ENCODE results near the gene PLEKHG5. TPM values are rescaled to one million over a fixed set of nuclear protein-coding genes. Genes with fewer than 3 reads are reported as not detected.

The PLEKHG5 gene
- total RNA-seq, 1 donor from 2014 or later = 42.9 TPM

- DNase-seq (ENCODE audit: low read depth) (no peak), FAIRE-seq (no peak)
- no peak overlapping the region for H3K4me3 ChIP-seq (ENCODE audit: low read depth, low read length)
- peaks cover 2% of the 10 kb centered on the region for H3K27me3 ChIP-seq (ENCODE audit: control insufficient read depth, insufficient read depth, low read length)
- no peak for TF ChIP-seq CTCF (IDR thresholded peaks at IDR 0.05; ENCODE audit: insufficient read depth, low read length, severe bottlenecking)
- no peaks in the 10 kb centered on the region for H3K36me3 ChIP-seq (ENCODE audit: control insufficient read depth, insufficient read depth, low read length)
These were observed 17.9 kb upstream of the PLEKHG5 start for GRCh38 chr1:6509220-6509918.

GRCh38 chr1:6508816-6509189 is 17.3 kb upstream of the PLEKHG5 start:
- TF ChIP-seq CTCF (IDR thresholded peaks at IDR 0.05; ENCODE audit: insufficient read depth, low read length, severe bottlenecking) = no peak
- no peak overlapping the region for H3K4me3 ChIP-seq (ENCODE audit: low read depth, low read length)
- no peak for FAIRE-seq
- no peak for DNase-seq (ENCODE audit: low read depth)
- H3K27me3 ChIP-seq (ENCODE audit: control insufficient read depth, insufficient read depth, low read length) = peaks cover 2% of the 10 kb centered on the region
- no peaks in the 10 kb centered on the region for H3K36me3 ChIP-seq (ENCODE audit: control insufficient read depth, insufficient read depth, low read length)

- no peak for TF ChIP-seq CTCF (IDR thresholded peaks at IDR 0.05; ENCODE audit: insufficient read depth, low read length, severe bottlenecking)
- Histone ChIP-seq H3K4me3 (ENCODE audit: low read depth, low read length) (no peak overlapping the region), H3K36me3 (ENCODE audit: control insufficient read depth, insufficient read depth, low read length) (no peaks in the 10 kb centered on the region), H3K27me3 (ENCODE audit: control insufficient read depth, insufficient read depth, low read length) (peaks cover 2% of the 10 kb centered on the region)
- no peak for DNase-seq (ENCODE audit: low read depth)
- no peak for FAIRE-seq
These were observed 16.8 kb upstream of the PLEKHG5 start for GRCh38 chr1:6508154-6508815.

- no peak for TF ChIP-seq CTCF (IDR thresholded peaks at IDR 0.05; ENCODE audit: insufficient read depth, low read length, severe bottlenecking)
- H3K36me3 ChIP-seq (ENCODE audit: control insufficient read depth, insufficient read depth, low read length) = no peaks in the 10 kb centered on the region
- H3K4me3 ChIP-seq (ENCODE audit: low read depth, low read length) = no peak overlapping the region
- FAIRE-seq (no peak), DNase-seq (ENCODE audit: low read depth) (no peak)
- peaks cover 2% of the 10 kb centered on the region for H3K27me3 ChIP-seq (ENCODE audit: control insufficient read depth, insufficient read depth, low read length)
These were observed 16.0 kb upstream of the PLEKHG5 start for GRCh38 chr1:6507461-6507911.

GRCh38 chr1:6507037-6507428 is 15.6 kb upstream of the PLEKHG5 start:
- FAIRE-seq = no peak

More at GRCh38 chr1:6507037-6507428, 15.6 kb upstream of the PLEKHG5 start:
- peaks cover 2% of the 10 kb centered on the region for H3K27me3 ChIP-seq (ENCODE audit: control insufficient read depth, insufficient read depth, low read length)
- no peak for DNase-seq (ENCODE audit: low read depth)
- H3K36me3 ChIP-seq (ENCODE audit: control insufficient read depth, insufficient read depth, low read length) = no peaks in the 10 kb centered on the region
- TF ChIP-seq CTCF (IDR thresholded peaks at IDR 0.05; ENCODE audit: insufficient read depth, low read length, severe bottlenecking) = no peak
- H3K4me3 ChIP-seq (ENCODE audit: low read depth, low read length) = no peak overlapping the region
